HG03097 (cell line): Measurements from ENCODE around the gene EXOG.
"Not testable (repeated sequence)": the region's sequence is repeated elsewhere in the genome, so short reads cannot be mapped to it uniquely, and the experiment has no call there.

Source experiments
- ATAC-seq: cut with Tn5 transposase; IDR thresholded peaks from one replicate; pipeline ENCODE4 v1.9.1; 2021; ENCODE audit not compliant: unreplicated experiment, low FRiP score

The EXOG gene

GRCh38 chr3:38561746-38562466 is 65.8 kb downstream of the EXOG start:
- ATAC-seq: no peak

- ATAC-seq: no peak
These were observed 66.4 kb downstream of the EXOG start for GRCh38 chr3:38562467-38562925.

GRCh38 chr3:38563070-38563885 is 67.1 kb downstream of the EXOG start:
- ATAC-seq: no peak

- no peak for ATAC-seq
These were observed 67.7 kb downstream of the EXOG start for GRCh38 chr3:38563886-38564270.

- ATAC-seq: no peak
These were observed 68.6 kb downstream of the EXOG start for GRCh38 chr3:38564631-38565338.

- ATAC-seq: no peak
These were observed 69.4 kb downstream of the EXOG start for GRCh38 chr3:38565339-38566214.

GRCh38 chr3:38566215-38566528 is 70.0 kb downstream of the EXOG start:
- ATAC-seq: no peak

GRCh38 chr3:38566794-38567193 is 70.7 kb downstream of the EXOG start:
- not testable (repeated sequence) for ATAC-seq

GRCh38 chr3:38567498-38567897 is 71.4 kb downstream of the EXOG start:
- no peak for ATAC-seq

- no peak for ATAC-seq
These were observed 77.0 kb downstream of the EXOG start for GRCh38 chr3:38573111-38573510.

- ATAC-seq: no peak
These were observed 77.4 kb downstream of the EXOG start for GRCh38 chr3:38573556-38573955.

- no peak for ATAC-seq
These were observed 78.5 kb downstream of the EXOG start for GRCh38 chr3:38574411-38575278.

- no peak for ATAC-seq
These were observed 79.2 kb downstream of the EXOG start for GRCh38 chr3:38575279-38575843.
